ENCODE data around the gene PCGF2.

The PCGF2 gene

DNA sequence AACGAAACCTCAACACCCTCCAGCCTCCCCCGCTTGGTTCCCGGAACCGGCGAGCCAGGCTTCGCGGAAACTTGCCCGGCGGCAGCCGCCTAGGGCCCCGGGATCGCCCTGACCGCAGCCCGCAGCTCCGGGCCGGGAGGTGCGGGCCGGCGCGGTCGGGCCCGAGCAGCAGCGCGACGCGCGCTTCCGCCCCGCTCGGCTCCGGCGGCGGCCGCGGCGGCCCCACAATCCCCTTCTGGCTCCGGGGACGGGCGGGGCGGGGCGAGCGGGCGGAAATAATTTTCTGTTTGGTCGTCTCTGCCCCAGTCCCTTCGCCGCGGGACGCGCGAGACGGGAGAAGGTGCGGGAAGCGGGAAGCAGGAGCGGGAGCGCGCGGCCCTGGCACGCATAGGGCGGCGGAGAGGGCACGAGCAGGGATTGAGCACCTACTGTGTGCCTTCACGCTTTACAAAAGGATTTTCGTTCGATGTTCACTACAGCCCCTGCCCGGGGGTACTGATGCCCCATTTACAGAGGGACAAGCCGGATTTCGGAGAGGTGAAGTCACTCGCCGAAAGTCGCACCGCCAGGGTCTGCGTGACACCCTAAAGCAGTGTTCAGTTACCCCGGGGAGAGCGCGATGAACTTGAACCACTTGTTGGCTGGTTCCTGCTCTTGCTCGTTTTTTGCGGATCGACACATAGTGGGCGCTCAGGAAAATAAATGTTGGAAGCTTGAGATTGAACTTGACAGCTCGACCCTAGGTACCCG lies 45.8 kb downstream of the PCGF2 start:
- peak; percentile 77 for DNase-seq

DNA sequence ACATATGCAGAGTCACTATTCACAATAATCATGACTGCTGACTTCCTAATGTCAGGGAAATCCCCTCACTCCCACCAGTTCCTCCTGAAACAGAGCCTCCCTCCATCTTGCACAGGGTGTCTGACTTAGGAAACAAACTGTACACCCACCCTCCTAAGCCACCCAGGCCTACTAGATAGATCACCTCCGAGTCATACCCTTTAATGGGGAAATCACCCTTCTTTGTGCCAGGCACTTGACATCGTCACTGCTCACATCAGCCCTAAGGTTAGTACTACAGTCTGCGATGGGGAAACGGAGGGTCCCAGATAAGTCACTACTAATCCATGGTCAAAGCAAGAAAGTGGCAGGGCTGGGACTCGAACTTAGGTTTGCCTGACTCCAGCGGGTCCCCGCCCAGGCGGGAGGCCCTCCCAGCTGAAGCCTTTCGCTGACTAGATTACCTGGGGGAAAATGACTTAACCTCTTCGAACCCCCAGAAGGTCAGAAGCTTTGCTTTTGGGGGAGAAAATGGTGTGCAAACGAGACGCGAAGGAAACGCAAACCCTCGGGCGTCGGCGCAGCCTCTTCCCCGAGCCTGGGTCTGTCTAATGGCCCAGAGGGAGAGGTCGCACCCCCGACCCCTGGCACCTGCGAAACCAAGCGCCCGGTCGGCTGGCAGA lies 46.5 kb downstream of the PCGF2 start:
- DNase-seq: peak; percentile 46

DNA sequence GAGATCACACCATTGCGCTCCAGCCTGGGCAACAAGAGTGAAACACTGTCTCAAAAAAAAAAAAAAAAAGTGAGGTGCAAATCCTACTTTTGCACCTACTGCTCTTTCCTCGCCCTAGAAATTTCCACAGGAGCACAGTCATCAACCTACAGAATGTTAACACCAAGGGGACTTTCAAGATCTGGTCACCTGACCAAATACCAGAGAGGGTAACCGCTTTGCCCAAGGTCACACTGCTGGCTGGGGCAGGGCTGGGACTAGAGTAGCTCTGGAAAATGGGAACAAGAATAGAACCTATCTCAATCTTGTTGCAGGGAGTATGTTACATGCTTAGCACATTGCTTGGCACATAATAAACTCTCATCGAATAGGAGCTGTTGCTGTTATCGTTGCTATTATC lies 49.4 kb downstream of the PCGF2 start:
- DNase-seq: no peak

DNA sequence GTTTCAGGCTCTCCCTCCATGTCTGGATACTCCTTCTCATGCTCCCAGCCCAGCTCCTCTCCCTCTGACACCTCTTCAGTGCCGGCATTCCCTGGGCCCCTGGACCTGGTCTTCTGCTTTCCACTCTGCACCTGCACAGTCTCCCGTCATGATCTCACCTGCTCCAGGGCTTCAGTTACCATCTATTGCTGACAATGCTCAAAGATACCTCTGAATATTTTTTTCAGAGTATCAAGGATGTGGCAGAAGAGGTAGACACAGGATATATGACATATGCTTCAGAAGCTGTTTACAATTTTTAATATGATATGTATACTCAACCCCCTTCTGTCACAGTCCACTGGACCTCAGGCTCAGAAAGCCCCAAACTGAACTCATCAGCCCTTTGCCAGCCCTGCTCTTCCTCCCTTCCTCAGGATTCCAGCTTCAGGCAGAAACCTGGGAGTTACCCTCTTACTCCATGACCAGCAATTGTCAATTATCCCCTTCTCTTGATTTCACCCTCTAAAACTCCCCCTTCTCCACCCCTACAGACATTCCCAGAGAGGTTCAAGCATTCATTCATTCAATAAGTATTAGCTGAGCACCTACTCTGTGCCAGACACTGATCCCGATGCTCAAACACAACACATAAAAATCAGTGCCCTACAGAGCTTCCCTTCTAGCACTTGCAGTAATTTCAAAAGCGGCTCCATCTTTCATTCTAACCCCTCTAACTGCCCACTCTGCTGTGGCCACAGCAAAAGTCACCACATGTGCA lies 50.9 kb downstream of the PCGF2 start:
- DNase-seq: no peak

DNA sequence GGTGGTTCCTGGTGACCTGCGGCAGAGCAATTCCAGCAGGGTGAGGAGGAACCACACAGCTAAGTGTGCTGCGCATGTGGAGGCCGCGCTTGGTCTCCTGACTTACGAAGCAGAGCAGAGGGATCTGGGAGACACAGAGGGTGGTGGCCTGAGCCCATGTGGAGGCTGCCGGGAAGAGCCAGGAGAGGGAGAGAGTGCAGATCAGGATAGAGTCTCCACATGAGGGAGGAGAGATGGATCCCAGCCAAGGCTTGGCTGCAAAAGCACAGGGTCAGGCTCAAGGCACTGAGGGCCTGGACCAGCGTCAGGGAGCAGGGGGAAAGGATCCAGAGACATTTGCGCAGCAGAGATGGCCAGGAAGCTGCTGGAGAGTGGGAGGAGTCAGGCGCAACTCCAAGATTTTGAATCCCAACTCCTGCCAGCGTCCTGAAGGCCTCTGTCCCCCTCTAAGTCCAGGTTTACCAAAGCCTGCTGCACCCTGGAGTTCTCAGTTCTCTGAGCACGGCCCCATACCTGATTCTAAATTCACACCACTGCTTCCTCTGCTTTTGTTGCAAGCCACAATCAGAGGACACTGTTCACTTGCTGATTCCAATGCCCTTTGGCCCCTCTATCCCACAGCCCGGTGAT lies 54.3 kb downstream of the PCGF2 start:
- DNase-seq: no peak

DNA sequence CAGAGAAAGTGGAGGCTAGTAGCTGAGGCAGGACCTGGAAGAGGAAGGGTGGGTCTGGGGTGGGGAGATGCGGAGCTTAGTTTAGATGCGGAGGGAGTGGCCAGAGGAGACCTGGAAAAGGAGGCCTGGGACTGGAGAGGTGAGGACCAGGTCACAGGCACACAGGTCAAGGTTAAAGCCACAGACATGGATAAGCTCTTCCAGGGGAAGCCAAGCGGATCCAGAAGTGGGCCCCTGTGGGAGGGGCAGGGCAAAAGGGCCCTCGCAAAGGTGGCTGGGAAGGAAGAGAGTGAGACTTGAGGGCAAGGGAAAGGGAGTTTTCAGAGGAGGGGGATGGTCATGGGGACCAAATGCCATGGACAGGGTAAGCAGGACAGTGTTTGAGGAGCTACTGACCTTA lies 57.0 kb downstream of the PCGF2 start:
- DNase-seq: no peak

DNA sequence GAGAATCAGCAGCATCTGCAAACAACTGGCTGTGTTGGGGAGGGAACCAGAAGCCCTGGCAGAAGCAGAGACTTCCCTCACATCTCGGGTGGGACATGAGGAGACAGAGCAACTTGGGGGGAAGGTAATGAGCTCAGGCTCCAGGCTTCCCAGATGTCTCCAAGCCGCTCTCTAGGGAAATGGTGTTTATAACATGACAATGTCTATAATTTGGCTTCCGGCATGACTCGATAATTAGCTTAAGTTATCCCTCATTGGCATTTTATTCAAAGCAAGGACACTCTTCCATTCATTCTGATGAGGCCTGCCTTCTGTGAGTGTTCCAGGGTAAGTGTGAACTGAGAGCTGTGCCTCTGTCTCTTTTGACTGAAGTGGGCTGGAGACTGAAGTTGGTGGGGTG lies 57.8 kb downstream of the PCGF2 start:
- DNase-seq: no peak

DNA sequence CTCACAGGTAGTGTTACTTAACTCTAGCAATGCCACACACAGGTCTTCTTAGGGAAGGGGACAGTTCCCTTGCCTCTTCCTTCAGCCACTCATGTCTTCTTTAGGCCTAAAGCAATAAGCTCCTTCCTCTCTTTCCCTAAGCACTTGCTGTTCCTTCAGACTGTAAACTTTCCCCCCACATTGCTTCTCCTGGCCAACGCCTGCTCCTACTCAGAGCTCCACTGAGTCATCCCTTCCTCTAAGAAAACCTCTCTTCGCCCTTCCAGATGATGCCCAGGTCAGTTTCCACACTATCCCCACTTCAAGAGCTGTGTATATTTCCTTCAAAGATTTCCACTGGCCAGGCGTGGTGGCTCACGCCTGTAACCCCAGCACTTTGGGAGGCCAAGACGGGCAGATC lies 60.9 kb downstream of the PCGF2 start:
- no peak for DNase-seq

DNA sequence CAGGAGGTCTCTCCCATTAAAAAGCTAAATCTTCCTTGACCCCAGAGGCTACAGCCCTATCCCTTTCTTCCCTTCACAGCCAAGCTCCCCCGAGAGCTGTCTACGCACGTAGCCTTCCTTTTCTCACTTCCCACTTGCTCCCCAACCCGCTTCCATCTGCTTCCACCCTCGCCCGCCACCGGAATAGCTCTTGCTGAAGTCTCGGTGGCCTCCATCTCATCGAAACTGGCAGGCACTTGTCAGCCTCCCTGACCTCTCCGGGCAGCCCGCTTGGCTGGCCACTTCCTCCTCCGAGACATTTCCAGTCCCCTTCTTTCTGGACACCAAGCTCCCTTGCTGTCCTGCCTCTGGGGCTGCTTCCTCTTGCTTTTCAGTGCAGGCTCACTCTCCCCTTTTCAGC lies 62.6 kb downstream of the PCGF2 start:
- DNase-seq: no peak
